Limb (tissue), 2 donors: Measurements from ENCODE around the gene SUCLA2.
"Not testable (repeated sequence)": the region's sequence is repeated elsewhere in the genome, so short reads cannot be mapped to it uniquely, and the experiment has no call there.

ENCODE experiments used
- DNase-seq, 2 donors: peaks; one replicate each; pipeline ENCODE4 v3.0.0-alpha.2; 2016; ENCODE audit errors: extremely low spot score in 2 of 2

The SUCLA2 gene

DNA sequence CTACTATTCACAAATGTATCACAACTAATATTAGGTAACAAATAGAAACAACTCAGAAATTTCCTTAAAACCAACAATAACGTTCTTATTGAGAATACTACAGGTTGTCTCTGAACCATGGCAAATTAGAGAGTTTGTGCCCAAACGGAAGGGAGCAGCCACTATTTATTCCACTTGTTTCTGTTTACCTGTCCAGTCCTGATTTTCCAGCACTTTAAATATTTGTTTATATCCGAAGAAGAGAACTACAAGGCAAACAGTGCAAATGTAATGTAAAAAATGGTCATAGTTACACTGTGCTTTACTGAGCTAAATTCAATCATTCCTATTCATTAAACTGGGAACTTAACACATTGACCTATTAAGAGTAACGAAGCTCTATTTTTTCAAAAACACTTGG lies 9.2 kb downstream of the SUCLA2 start:
- no peak for DNase-seq

DNA sequence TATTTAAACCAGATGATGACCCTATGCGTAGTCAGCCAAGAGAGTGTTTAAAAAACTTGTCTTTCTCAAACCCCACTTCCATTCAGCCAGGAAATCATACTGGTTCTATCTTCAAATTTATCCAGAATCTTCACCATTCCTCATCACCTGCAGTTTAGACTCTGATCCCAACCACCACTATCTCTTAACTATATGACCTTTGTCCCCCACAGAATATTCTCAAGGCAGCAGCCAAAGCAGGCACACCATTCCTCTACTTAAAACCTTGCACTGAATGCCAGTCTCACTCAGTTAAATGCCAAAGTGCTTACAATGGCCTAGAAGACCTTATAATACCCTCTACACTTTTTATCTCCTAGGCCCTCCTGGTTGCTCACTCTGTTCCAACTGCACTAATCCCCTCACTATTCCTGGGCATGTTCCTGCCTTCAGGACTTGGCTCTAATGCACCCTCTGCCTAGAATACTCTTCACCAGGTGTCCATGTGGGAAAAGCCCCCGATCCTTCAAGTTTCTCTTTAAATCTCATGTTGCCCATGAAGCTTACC lies 10.1 kb downstream of the SUCLA2 start:
- DNase-seq, result no peak

DNA sequence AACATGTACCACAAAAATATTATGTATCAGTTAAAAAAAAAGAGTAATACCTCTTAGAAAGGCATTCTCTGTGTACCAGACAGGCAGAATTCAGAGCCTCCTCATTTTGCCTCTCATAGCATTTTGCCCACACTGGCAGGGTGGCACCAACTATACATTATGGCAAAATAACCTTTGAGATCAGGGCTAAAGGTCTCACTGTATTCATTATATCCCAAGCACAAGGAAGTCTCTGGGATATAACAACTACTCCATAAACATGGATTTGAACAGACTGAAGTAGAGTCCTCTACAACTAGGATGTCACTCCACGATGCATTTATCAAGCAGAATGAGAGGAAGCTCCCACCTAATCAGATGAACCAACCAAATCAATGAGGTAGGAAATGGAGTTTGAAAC lies 10.6 kb downstream of the SUCLA2 start:
- DNase-seq, result no peak

DNA sequence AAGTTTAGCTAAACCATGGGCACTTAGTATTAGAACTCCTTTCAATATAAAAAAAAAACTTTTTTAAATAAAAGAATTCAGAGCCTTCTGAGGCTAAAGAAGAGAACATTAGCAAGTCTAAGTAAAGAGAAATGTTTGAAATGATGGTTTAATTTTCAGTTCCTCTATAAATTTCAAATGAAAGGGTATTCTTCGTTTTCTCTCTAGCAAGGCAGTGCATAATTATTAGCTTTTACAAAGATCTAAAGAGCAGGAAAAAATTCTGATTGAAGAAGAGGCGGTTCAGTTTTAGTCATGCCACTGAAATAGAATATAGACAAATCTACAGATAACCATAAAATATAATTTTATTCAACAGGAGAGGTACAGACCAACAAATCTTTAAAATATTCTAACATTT lies 18.0 kb downstream of the SUCLA2 start:
- no peak for DNase-seq

DNA sequence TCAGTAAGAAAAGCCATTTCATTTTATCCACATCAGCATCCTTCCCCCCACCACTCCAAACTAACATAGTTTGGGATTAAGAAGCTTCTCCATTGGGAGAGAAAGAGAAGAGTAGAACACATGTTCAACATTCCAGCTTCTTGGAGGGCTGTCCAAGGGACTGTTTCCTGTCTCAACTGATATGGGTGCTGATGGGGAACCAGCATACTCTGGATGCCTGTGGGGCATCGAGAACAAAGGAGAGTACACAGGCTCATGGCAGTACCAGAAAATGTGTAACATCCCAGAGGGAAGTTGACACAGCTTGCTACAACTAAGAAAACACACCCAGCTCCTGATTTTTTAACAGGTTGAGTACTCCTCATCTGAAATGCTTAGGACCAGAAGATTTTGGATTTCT lies 24.7 kb downstream of the SUCLA2 start:
- DNase-seq, result no peak

DNA sequence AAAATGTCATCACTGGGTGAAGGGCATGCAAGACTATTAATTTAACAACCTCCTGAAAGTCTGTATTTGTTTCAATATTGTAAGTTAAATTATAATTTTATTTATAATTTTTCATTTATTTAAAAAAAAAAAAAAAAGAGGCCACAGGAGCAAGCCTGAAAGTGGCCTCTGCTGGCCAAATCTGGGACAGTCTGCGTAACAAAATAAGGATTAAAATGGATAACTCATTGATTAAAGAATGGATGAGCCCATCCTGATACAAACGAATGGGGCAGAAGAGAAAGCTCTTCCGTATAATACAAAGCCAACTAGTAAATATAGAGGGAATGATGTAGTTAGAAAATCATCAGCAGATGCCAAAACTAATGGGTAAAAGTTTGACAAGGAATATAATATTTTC lies 36.2 kb downstream of the SUCLA2 start:
- no peak for DNase-seq

DNA sequence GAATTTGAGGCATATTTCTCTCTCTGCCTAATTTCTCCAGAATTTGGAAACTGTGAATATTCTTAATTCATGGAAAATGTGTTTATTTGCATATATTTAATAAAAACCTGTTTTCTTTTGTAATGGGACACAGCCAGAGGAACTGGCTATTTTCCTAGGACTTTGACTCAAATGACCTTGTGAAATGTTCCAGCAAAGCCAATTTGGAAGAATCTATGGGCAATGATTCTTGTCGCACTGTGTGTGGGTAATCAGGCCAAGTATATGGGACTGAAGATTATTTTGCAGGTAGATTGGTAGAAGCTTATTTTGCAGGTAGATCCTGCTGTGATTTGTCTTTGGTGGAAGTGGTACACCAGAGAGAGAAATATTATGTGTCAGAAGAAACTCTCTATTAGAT lies 38.8 kb downstream of the SUCLA2 start:
- no peak for DNase-seq

DNA sequence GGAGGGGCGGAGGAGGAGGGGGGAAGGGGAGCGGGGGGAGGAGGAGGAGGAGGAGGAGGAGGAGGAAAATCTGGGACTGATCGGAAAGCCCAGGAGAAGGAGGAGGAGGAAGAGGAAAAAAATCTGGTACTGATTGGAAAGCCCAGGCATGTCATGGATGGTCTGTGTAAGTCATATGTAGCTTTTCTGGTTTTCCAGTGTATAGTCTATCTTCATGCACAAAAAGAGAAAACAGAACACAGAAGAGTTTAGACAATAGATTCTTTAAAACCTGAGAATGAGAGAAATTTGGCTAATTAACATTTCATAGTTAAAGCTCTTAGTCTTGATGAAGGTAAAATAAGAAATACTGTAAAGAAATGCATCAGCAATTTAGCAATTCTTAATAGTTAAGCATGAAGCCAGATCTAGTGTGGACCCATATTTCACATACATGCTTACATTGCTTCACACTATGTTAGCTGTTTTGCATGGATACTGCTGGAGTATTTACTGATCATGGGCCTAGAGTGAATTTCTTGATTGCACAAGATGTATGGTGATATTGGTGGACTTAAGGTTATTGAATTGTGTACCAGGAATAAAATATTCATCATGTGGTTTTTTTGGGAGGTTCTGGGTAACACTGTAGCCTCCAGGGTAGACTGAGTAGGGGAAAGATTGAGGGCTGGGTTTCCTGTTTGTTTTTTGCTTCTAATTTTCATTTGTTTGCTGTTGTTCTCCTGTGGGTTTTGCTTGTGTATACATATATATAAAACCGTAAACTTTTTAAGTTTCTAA lies 41.4 kb downstream of the SUCLA2 start:
- DNase-seq, result no peak

DNA sequence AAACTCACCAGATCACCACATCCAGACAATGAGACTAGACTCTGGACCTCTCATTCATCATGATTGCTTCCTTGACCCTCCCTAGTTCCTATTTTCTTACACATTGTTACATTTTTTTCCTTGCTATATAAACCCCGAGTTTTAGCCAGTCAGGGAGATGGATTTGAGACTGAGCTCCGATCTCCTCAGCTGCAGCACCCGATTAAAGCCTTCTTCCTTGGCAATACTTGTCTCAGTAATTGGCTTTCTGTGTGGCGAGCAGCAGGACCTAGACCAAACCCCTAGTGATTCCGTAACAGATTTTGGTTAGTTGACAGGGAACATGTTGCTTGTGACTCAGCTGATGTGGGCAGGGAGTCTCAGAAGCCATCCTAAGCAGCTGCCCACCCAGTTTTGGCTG lies 44.0 kb downstream of the SUCLA2 start:
- DNase-seq, result no peak

DNA sequence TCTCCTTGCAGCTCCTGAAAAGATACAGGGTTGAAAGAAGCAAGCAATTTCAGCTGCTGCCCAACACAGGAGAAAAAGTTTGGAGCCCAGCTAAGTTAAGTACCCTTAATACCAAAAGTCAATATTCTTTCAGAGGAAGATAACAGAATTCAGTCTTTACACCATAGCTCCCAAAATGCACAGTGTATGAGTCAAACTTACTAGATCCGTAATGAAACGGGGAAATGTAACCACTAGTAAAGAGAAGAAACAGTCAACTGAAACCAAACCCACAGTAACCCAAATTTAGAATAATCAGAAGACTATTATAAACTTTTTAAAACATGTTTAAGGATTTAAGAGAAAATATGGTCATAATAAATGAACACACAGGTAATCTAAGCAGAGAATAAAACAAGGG lies 45.2 kb downstream of the SUCLA2 start:
- no peak for DNase-seq

DNA sequence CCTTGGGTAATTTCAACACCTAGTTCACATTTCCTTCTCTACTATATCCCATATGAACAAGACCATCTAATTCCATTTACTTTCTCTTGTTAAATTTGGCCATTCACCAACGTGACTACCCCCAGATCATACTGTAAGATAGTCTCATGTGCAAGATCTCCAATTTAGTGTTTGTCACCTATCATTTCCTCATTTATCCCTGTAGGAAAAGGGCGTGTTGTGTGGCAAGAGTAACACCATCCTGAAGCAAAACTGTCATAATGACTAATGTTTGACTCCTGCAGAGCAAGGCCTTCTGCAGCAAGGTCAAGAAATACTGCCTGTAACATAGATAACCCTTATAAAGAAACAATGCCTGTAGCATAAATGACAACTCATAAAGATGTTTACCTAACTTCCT lies 51.3 kb downstream of the SUCLA2 start:
- DNase-seq, result no peak

DNA sequence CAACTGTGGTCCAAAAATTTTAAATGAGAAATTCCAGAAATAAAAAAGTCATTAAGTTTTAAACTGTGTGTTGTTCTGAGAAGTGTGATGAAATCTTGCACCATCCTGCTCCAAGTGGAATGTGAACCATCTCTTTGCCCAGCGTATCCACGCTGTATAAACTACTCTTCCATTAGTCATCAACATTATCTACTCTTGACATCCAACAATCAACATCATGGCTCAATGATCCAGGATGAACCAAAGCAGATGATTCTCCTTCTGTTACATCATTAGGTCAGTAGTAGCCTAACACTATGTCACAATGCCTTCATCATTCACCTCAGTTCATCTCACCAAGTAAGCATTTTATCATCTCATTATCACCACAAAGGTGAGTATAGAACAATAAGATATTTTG lies 55.3 kb downstream of the SUCLA2 start:
- no peak for DNase-seq

DNA sequence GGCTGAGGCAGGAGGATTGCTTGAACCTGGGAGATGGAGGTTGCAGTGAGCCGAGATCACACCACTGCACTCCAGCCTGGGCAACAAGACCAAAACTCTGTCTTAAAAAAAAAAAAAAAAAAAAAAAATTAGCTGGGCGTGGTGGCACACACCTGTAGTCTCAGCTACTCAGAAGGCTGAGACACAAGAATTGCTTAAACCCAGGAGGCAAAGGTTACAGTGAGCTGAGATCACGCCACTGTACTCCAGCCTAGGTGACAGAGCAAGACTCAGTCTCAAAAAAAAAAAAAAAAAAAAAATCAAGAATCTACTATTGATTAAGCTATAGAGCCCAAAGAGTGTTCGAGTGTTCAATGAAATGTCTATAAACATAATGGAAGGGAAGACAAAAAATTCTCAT lies 55.9 kb downstream of the SUCLA2 start:
- DNase-seq, result not testable (repeated sequence)

DNA sequence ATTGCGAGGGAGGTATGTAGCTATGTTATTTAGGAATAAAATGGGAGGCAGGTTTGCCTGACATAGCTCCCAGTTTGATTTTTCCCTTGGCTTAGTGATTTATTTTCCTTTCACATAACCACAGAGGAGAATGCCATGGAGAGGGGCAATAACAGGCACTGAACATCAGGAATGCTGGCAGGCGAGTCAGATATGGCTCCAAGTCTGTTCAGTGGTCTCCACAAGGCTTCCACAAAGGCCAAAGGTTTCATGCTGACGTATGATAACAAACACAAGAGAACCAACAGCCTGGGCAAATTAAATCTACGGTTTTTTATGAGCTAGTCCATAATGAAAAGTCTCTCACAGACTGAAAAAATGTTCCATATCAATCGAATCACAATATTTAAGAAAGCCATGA lies 66.7 kb downstream of the SUCLA2 start:
- no peak for DNase-seq

DNA sequence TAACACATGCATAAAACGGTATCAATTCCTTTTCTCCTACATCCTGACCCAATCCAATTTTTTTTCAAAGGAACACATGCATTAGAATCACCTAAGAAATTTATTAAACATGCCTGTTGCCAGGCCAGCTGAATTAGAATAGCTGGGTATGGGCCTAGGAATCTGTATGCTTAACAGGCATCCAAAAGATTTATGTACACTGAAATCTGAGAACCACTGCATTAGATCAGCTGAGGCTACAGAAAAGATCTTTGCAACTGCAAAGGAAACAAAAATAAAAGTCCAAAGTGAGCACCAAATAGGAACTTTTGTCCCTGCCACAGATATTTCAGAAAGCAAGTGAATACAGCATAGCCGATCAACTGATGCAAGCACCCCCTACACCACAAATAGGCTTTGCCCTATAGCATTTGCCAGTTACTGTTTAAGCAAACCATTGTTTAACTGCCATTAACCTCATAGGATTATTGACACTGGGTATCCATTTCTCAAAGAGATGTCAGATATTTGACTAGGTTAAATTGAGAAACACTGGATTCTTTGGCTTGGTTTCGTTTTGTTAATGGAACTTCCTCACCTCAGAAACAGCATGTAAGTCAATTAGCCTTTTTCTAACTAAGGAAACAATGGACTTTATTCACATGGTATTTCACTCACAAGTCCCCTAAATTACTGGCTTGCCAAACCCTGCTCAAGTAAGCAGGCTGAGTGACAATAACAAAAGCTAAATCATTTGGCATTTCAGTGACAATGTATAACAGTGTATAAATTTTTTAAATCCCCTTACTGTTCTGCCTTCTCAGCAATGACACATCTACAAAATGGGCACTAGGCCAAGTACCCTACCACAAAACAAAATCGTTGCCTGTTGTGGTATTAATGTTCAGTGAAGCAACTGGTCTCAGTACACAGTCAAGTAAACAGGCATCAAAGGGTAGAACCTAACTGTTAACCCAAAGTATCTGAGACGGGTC lies 67.8 kb downstream of the SUCLA2 start:
- no peak for DNase-seq

DNA sequence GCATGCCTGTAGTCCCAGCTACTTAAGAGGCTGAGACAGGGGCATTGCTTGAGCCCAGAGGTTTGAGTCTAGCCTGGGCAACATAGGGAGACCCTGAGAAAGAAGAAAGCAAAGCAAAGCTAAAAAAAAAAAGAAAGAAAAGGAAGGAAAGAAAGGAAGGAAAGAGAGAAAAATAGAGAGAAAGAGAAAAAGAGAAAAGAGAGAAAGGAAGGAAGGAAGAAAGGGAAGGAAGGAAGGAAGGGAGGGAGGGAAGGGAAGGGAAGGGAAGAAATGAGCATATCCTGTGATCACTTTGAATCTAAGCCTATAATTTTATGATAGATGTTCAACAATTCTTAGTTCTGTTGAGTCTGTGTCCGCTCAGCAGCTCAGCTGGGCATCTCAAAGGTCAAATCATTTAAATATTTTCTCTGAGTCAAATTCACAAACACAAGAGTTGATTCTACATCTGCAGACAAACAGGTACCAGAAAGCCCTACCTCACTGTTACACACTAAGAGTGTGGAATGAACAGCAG lies 70.4 kb downstream of the SUCLA2 start:
- no peak for DNase-seq

DNA sequence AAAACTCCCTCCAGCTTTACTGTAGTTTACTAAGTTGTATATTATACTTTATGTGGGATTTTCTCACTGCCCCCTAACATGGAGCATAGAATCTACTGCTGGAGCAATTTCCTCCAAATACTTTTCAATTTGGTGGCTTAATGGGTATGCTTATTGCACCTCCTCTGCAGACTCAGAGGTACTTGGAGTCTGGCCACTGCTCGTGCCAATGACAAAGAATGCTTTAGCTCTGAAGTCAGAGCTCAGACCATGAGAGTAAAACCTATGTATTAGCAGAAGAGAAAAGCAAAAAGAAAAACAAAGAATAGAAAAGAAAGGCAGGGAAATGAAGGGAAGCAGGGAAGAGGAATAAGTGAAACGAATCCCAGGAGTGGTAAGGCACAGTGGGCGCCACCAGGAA lies 71.9 kb downstream of the SUCLA2 start:
- no peak for DNase-seq

DNA sequence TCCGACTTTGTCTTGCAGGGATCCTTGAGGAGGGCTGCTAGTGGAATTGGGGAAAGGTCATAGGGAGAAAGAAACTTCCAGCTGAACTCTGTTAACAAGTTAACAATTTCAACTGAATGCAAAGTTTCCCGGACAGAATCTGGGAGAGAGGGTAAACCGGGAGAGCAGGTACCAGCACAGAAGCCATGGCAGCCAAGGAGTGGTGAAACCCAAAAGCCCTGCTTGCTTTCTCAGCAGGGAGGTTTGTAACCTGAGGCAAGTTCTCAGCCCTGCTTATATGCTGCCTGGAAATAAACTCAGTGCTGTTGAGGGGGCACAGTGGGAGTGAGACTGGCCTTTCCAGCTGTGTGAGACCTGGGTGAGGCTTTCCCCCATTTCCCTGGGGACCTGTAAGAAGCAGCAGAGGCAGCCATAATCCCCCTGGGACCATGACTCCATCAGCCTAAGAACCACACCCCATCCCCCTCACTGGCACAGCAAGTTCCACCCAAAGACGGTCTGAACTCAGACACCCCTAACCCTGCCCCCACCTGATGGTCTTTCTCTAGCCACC lies 84.0 kb downstream of the SUCLA2 start:
- no peak for DNase-seq

DNA sequence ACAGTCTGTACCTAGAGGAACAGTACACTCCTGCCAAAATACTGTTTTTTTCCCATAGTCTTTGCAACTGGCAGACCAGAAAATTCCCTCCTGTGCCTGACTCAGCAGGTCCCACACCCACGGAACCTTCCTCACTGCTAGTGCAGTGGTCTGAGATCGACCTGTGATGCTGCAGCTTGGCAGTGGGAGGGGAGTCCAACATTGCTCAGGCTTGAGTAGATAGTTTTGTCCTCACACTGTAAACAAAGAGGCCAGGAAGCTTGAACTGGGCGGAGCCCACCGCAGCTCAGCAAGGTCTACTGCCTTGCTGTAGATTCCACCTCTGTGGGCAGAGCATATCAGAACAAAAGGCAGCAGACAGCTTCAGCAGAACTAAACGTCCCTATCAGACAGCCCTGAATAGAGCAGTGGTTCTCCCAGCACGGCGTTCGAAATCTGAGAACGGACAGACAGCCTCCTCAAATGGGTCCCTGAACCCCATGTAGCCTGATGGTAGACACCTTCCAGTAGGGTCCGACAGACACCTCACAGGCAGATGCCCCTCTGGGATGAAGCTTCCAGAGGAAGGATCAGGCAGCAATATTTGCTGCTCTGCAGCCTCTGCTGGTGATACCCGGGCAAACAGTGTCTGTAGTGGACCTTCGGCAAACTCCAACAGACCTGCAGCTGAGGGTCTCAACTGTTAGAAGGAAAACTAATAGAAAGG lies 92.7 kb downstream of the SUCLA2 start:
- no peak for DNase-seq

DNA sequence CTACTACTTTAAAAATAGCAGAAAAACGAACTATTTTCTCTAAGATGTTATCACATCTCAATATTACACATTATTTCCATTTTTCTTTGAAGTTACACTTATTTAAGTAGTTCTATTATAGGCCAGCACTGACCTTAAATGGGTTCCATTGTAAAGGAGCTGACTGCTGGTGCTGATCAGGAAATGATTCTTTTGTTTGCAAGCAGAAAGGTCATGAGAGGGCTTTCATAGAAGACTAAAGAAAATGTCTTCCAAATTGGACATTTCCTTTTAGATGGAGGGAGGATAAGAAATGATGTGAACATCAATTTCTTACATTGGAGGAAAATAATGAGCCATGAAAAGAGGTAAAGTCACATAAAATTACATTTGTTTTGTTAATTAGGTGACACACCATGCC lies 96.2 kb downstream of the SUCLA2 start:
- DNase-seq, result no peak

DNA sequence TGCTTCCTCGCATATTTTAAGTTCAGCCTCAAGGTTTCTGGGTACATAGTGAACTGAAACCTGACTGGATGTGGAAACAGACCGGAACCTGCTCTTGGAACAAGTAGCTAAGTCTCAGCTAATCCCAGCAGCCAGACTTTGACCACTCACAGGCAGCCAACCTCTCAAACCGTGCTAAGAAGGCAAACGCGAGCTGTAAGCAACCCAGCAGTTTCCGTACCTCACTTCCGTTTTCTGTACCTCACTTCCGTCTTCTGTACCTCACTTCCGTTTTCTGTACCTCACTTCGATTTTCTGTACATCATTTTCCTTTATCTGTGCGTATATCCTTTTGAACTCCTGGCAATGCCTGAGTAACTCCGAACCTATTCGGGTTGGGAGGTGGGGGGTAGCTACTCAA lies 96.8 kb downstream of the SUCLA2 start:
- DNase-seq, result no peak
